Activated CD8-positive, alpha-beta memory T cell treated with anti-CD3 and anti-CD28 coated beads, Interleukin-2, amount 50 U/mL, for 24 hours (primary cell): Measurements from ENCODE around the gene GFOD1.
"Not testable (repeated sequence)": the region's sequence is repeated elsewhere in the genome, so short reads cannot be mapped to it uniquely, and the experiment has no call there.

Experiments used
- DNase-seq: peaks from one replicate; pipeline ENCODE4 v3.0.0-alpha.2; 2020; ENCODE audit errors: extremely low read depth

Gene GFOD1

DNA sequence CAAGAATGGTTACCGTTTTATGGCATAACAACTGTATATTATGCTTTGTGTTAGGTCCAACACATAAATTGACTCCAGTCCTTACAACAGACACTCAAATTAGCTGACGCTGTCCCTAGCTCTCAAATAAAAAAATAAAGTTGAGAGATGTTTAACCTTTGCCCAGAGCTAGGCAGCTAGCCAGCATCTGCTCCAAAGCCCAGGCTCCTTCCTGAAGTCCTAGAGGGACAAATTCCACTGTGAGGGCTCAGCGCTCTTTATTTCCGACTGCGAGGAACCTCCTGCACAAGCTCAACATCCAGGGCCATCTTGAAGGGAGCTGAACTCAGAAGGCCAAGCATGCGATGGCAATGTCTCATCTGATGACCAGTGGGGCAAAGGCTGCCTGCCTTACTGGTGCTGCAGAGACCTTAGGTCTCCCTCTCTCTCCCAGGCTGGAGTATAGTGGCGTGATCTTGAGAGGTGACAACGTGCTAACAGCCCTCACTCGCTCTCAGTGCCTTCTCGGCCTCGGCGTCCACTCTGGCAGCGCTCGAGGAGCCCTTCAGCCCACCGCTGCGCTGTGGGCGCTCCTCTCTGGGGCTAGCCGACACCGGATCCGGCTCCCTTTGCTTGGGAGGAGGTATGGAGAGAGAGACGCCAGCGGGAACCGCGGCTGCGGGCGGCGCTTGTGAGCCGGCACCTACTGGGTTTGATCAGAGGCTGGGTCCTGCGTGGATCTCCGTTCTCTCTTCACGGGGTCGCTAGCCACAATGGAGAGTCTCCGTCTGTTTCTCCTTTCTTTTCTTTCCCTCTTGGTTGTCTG lies 24.7 kb upstream of the GFOD1 start:
- DNase-seq, result no peak

DNA sequence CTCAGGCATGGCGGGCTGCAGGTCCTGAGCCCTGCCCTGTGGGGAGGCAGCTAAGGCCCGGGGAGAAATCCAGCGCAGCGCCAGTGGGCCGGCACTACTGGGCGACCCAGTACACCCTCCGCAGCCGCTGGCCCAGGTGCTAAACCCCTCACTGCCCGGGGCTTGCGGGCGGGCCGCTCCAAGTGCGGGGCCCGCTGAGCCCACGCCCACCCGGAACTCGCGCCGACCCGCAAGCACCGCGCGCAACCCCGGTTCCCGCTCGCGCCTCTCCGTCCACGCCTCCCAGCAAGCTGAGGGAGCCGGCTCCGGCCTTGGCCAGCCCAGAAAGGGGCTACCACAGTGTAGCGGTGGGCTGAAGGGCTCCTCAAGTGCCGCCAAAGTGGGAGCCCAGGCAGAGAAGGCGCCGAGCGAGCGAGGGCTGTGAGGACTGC lies 23.8 kb upstream of the GFOD1 start:
- not testable (repeated sequence) for DNase-seq

DNA sequence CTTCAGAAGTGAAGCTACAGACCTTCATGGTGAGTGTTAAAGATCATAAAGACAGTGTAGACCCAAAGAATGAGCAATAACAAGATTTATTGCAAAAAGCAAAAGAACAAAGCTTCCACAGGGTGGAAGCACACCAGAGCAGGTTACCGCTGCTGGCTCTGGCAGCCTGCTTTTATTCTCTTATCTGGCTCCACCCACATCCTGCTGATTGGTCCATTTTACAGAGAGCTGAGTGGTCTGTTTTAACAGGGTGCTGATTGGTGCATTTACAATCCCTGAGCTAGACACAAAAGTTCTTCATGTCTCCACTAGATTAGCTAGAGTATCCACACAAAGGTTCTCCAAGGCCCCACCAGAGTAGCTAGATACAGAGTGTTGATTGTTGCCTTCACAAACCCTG lies 23.0 kb upstream of the GFOD1 start:
- not testable (repeated sequence) for DNase-seq

DNA sequence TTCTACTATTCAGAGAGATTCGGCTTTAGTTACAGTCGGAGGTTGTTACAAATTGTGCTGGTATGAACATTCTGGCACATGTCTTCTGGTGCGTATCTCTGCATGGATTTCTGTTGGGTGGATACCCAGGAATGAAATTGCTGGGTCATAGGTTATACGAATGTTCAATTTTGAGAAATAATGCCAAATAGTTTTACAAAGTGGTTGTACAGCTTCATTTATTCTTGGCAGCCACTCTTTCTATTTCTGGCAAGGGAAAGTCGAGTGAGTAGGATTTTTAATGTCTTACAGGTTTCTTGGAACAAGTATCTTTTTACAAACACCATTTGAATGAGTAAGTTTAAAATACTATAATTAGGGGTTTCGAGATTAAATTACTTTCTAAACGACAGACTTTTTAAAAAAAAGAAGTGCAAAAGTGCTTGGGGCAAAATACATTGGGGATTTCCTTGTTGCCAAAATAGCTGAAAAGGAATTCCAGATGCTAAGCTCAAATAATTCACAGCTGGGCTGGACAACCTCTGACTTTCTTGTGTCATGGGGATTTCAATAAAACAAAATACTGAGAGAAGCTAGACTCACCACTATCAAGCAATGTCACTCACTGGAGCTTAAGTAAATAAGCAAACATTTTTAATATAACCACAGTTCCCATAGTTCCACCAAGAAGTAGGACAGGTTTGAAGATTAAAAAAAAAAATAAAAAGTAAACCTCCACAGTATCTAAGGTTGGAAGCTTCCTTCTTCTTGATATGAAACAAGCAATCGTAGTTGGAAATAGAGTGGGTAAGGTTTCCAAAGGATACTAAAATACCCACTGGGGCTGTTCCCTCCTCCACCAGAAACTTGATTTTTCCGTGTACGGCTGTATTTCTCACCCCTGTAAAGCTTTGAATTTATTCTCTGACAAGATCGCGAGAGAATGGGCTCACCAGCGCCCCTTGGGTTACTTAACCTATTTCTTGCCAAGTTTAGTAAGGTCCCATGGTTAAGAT lies 21.6 kb upstream of the GFOD1 start:
- no peak for DNase-seq

DNA sequence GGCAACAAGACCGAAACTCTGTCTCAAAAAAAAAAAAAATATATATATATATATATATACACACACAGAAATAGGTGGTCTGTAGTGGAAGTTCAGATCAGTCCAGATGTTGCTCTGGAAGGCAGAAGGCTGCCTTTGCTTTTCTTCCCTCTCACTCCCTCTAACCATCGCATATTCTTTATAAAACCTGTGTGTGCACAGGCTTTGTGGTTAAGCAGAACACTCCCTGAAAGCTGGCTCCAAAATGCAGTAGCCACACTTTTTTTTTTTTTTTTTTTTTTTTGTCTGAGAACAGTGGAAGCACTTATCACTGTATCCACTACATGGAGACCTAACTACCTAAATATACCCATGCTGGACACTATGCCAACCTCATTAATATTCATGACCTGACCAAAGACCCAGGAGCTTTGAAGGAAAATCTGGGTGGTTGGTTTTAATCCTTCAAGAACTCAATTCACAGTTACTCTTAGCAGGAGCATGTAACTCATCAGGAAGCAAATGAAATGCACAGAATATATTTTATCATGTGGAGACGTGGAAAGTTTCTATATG lies 20.0 kb upstream of the GFOD1 start:
- DNase-seq, result no peak

DNA sequence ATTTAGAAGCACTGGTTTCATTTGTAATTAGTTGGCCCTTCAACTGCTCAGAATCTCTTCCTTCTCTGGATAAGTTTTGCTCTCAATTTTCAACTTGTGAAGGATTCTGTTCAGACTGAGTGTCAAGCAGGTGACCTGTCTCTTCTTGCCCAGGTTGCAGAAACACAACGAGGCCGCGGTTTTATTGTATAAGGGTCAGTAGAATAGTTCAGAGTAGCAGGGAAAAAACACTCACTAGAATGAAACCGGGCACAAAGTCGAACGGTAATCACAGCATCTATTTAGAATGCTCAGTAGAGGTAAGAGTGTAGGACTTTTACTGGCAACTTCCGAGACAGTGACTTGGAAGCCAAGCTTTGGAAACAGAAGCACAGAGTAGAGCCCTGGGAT lies 17.9 kb upstream of the GFOD1 start:
- no peak for DNase-seq

- no peak for DNase-seq
These were observed 17.4 kb upstream of the GFOD1 start for GRCh38 chr6:13504611-13505344.

GRCh38 chr6:13500915-13501314 lies 13.5 kb upstream of the GFOD1 start:
- DNase-seq, result no peak

GRCh38 chr6:13500264-13500663 lies 12.9 kb upstream of the GFOD1 start:
- DNase-seq, result no peak

GRCh38 chr6:13496513-13497190 lies 9.3 kb upstream of the GFOD1 start:
- no peak for DNase-seq

- no peak for DNase-seq
These were observed 8.4 kb upstream of the GFOD1 start for GRCh38 chr6:13495818-13496217.

DNA sequence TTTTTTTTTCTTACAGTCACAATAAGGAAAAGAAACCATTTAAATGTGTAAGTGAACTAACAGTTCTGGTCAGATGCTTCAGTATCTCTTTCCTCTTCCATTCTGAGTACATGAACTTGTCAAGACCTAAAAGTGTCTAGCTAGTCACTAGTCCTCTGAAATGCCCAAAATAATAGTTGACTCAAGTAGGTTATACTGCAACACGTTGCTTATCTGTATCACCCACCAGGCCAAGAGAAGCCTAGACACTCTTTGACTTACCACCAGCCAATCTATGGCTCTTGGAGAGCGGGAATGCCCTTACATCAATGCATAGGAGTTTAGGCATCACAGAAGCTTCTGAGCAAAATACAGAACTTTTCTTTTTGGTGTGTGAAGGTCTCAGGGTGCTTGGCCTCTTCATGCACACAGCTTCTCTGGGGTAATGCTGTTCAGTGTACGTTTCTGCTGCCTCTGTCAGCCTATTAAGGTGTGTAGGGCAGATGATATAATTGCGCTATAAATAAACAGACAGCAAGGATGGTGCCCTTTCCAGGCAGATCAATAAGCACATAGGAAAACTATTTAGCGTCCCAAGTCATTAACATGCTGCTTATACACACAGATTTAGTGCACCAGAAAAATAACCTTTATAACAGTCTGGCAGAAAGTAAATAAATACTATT lies 7.8 kb upstream of the GFOD1 start:
- no peak for DNase-seq

DNA sequence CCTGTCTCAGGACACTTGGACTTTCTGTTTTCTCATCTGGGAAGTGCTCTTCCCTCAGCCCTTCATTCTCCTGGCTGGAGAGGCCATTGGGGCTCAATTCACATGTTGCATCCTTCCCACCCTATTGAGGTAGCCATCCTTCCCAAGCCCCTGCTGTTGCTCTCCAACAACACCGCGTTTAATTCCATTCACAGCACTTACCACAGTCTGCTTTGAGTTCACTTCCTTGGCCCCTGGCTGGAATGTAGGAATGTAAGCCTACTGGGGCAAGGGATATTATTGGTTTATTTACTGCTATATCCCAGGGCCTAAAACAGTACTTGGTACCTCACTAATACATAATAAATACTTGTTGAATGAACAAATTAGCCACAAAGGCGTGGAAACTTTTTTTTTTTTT lies 6.7 kb upstream of the GFOD1 start:
- no peak for DNase-seq

DNA sequence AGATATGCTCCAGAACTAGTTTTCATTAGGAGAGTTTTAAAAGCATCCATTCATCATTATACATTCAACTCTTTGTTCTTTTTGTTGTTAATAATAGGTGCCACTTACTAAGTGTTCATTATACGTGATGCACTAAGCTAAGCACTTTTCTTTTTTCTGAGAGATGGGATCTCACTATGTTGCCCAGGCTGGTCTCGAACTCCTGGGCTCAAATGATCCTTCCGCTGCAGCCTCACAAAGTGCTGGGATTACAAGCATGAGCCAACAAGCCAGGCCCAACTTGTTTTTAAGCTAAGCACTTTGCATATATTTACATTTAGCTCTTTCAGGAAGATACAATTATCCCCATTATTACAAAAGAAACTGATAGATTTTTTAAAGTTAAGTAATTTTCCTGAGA lies 5.7 kb upstream of the GFOD1 start:
- no peak for DNase-seq

- no peak for DNase-seq
These were observed 5.0 kb upstream of the GFOD1 start for GRCh38 chr6:13492357-13492756.

DNA sequence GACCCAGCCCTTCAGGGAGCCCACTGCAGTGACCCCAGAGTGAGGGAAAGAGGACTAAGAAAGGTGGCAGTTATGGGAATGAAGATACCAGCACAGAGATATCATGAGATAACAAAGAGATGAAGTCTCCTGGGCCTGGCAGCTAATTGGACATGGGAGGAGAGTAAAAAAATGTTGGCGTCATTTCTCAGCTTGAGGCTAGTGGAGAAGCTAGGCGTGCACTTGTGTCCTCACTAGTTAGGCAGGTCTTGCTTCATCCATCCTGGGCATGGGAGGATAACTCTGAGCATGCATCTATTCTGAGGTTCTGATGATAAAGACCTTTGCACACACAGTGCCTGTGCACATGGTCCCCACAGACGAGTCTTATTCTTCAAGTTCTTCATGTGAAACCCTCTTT lies 4.1 kb upstream of the GFOD1 start:
- no peak for DNase-seq

DNA sequence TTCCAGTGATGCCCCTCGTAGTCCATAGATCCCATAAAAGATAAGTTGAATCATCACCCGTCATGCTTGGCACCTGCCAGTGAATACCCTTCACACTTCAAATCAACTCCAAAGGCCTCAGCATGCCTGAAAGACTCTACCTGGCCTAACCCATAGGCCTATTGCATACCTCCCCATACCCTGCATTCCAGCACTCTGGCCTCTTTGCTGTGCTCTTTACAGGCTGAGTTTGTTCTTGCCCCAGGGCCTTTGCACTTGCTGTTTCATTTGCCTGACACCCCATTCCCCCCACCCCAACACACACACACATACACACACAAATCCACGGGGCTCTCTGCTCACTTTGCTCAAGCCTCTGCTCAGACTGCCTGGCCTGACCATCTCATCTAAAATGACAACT lies 3.0 kb upstream of the GFOD1 start:
- no peak for DNase-seq

DNA sequence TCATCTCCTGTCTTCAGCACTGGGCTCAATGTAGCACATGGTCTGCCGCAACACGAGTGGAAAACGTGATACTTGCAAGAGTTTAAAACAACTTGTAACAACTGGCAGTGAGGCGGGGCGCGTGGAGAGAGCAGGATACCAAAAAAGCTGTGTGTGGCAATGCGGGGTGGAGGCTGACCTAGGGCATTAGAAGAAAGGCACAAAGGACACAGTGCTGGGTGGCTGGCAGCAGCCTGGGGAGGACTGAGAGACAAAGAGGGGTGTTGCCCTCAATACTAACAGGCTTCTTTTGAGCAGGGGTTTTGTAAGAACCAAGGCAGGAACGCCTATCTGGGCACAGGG lies 1.5 kb upstream of the GFOD1 start:
- DNase-seq, result no peak

DNA sequence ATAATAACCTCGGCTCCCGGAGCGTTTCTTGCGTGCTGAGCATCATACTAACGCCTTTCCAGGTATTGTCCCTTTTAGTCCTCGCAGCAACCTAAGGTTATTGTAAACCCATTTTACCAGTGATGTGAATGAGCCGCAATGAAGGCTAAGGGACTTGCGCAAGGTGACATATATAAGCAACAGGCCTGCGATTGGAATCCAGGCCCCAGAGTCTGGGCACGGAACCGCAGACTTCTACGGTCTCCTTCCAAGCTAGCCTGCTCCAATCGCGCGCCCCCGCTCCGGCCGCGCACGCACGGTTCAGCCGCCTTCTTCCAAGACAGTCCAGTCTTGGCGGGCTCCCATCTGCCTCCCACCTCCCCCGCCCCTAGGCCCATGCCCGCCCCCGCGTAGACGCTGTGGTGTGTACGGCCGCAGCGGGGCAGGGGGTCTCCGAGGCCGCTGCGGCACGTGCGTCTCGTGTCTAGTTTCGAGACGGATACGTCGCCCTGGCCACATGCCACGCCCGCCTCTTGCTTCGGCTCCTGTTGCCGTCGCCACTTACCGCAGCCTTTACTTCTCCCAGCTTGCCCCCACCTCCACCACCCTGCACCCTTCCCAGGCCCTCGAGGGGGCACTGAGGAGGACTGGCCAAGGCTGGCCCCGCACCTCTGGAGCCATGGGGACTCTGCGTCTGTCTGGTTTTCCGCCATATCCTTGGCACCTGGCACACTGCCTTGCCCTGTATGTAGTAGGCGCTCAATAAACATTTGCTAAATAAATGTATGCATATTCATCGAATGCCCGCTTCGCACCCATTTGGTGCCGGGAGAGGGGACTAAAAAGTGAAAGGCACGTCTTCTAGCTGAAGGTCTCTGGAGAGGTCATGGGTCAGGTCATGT lies 855 bp upstream of the GFOD1 start:
- no peak for DNase-seq

GRCh38 chr6:13486679-13487121 lies 700 bp downstream of the GFOD1 start:
- no peak for DNase-seq
